ENCODE data around the gene POLR3B. TPM values are rescaled to one million over a fixed set of nuclear protein-coding genes. Genes with fewer than 3 reads are reported as not detected.
A peak's percentile ranks its signal among the peaks of the same experiment; 100 is the strongest.
"Not testable (repeated sequence)": the region's sequence is repeated elsewhere in the genome, so short reads cannot be mapped to it uniquely, and the experiment has no call there.

The POLR3B gene
- total RNA-seq, 1 experiment from 2014 or later = 13.3 TPM

DNA sequence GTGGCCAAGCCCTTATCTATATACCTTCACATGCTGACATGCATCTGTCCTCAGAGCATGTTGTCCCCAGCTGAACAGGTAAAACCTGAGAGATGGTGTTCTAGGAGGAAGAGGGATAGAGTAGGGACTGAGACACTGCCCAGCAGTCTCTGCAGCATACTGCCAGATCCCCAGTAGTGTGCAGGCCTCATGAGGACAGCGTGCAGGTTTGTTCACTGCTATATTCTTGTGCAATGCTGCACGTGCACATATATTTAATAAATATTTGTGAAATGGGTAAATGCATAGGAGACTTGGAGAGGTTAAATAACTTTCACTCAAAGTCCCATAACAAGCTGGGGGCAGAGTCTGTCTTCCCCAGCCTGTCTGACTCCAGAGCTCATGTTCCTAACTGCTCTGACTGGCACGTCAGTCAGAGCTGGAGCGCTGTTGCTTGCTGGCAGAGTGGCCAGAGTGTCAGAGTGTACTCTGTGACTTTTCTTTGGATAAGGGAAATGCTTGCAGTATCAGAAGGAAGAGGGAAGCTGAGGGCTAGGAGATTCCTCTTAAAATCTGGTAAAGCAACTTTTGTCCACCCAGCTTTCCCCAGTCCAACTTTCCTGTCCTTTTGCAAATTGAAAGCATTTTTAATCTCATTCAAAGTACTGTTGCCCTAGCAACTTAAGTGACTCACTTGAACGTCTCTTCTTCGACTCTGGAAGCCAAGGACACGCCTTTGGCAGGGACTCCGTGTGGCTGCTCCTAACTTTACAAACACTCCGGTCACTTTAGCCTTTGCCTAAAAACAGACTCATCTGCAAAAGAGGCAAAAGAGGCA lies 14.9 kb upstream of the POLR3B start:
- peak; percentile 68 for DNase-seq (ENCODE audit: low read depth)

DNA sequence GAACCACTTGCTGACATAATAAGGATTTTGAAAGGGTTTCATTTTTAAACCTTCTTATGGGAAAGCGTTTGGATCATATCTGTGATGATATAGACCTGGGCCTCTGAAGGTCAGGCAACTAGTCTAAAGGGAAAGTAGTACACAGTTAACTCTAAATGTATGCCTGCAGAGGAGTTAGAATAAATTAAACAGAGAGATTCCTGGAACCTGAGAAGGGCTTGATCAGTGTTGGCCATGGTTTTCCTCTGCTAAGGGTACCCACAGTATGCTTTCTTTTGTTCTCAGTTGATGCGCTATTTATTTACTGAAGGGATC lies 14.4 kb upstream of the POLR3B start:
- no peak for DNase-seq (ENCODE audit: low read depth)

DNA sequence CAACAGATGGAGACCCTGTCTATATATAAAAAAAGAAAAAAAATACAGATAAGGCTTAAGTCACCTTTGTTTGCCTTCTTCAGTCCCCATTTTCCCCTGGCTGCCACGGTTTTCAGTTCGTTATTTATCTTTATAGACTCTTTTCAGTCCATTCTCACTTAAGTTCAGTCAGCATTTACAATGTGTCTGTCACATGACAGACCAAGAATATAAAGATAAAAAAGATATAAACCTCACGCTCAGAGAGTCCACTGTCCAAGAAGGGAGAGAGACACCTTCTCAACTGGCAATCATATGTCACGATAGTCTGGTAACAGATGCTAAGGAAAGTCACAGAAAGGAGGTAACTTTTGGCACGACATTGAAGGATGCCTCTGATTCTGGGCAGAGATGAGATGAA lies 13.4 kb upstream of the POLR3B start:
- no peak for DNase-seq (ENCODE audit: low read depth)

DNA sequence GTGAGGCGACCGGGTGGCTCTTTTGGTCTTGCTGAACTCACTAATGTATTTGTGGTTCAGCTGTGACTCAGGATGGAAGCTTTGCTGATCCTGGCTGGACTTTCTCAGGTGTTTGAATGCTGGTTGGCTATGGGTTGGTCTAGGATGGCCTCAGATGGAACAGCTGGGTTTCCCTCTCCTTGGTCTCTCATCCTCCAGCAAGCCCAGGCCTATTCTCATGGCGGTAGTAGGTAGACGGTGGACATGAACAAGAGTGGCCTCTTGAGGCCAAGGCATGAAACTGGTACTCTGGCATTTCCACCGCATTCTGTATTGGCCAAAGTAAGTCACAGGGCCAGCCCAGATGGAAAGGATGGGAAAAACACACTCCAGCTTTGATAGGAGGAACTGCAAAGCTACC lies 11.8 kb upstream of the POLR3B start:
- DNase-seq (ENCODE audit: low read depth) = peak; percentile 66

DNA sequence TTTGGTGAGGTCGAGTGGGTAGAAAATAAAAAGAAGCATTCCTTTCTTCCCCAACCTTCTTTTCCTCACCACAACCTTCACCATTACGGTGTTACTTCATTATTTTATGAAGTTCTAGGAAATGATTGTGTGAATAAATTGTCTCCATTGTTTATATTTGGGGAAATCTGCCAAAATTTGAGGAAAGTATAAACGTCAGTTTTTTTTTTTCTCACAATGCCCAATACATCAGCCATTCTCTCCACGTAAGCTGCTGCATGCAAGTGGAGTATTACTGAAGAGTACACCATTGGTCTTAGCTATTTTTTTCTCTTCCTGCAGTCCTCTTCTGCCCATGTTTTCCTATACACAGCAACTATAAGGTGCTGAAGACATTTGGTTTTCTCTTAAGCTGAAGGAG lies 9.1 kb upstream of the POLR3B start:
- DNase-seq (ENCODE audit: low read depth) = no peak

DNA sequence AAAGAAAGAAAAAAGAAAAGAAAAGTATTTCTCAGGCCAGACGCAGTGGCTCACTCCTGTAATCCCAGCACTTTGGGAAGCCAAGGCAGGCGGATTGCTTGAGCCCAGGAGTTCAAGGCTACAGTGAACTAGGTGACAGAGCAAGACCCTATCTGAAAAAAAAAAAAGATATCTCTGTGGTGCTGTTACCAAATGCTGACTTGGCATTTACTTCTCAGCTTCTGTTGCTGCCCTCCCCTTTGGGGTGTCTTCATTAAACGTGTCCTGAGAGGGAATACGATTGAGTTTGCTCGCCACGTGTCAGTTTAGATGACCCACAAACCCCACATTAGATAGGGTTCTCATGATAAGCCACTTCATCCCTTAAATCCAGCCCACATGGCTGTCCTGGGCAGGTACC lies 4.4 kb upstream of the POLR3B start:
- no peak for DNase-seq (ENCODE audit: low read depth)

DNA sequence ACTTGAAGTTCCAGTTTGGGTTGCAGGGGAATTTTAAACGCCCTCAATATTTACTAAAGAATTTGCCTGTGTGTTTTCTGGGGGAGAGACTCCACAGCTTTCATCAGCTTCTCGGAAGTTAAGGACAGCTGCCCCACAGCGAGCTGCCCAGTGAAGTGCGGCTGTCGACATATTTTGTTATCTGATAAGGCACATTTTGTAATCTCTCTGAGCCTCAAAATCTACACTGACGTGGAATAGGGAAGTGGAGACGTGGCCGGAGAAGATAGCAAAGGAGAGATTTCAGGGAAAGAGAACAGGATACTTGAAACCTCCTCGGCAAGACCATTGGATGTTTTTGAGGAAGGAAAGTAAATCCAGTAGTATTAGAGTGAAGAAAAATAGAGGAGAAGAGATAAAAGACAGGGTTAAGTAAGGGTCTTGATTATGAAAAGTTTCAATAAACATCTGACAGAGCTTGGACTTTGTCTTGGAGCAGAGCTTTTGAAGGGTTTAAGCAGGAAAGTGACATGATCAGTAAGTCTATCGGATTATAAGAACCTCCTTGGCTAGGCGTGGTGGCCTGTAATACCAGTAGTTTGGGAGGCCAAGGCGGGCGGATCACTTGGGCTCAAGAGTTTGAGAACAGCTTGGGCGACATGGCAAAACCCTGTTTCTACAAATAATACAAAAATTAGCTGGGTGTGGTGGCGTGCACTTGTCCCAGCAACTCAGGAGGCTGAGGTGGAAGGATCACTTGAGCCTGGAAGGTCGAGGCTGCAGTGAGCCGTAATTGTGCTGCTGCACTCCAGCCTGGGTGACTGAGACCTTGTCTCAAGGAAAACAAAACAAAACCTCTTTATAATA lies 1.1 kb downstream of the POLR3B start:
- peak; percentile 70 for DNase-seq (ENCODE audit: low read depth)

DNA sequence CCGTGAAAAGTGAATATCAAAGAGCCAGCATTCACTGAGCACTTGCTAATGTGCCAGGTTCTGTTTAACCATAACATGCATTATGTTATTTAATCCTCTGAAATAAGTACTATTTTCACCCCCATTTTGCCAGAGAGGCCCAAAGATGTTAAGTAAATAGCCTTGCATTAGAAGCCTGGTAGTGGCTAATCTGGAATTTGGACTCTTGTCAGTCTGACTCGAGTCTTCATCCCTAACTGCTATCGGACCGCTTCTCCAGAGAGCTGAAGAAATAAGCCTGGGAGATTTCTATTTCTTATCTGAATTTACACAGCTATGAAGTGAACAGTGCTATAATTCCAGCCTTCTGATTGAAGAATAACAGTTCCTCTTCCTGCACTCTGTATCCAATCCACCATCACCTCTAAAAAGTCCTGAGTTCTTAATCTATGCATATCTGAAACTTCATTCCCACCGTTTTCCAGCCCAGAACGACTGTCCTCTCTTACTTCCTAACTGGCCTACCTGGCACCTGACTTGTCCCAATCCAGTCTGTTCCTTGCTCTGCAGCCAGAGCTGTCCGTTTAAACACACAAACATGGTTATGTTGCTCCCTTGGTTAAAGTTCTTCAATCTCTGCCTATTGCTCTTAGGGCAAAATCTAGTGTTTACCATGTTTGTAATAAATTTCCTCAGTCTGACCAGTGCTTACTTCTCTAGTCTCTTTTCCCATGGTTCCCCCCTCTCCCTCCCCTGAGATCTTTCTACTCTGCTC lies 2.3 kb downstream of the POLR3B start:
- DNase-seq (ENCODE audit: low read depth) = no peak

DNA sequence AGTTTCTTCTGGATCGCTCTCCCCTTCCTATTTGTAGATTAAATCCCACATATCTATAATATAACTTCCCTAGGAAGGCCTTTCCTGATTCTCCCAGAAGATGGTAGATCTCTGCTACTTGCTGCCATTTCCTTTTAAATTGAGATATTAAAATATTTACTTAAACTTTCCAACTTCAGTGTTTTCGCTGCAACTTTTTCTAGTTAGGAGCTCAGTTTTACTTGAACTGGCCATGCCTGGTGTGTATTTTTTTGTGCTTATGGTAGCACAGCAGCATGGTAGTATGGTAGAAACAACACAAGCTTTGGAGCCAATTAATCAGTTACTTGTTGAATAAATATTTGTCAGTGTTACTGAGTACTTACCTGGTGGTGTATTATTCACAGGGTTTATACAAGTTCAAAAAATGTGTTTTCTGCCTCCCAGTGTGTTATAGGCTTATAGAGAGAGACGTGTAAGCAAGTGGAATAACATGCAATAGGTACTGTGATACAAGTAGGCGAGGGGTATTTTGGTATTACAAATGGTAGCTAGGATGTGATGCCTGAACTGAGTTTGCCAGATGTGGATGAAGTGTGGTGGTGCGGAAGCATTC lies 2.9 kb downstream of the POLR3B start:
- DNase-seq (ENCODE audit: low read depth) = no peak

DNA sequence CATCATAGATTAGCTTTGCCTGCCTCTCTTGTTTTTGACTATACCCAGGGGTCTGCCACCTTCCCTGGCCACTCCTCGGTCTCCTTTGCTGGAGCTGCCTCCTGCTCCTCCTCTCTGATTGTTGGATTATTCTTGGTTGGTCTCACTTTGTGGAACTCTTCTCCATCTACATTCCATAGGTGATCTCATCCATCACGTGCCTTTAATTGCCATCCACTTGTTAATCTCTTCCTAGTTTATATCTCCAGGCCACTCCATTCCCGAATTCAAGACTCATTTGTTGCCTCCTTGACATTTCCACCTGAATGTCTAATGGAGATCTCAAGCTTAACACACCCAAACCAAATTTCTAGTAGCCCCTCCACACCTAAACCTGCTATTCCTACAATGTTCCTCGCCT lies 5.4 kb downstream of the POLR3B start:
- no peak for DNase-seq (ENCODE audit: low read depth)

DNA sequence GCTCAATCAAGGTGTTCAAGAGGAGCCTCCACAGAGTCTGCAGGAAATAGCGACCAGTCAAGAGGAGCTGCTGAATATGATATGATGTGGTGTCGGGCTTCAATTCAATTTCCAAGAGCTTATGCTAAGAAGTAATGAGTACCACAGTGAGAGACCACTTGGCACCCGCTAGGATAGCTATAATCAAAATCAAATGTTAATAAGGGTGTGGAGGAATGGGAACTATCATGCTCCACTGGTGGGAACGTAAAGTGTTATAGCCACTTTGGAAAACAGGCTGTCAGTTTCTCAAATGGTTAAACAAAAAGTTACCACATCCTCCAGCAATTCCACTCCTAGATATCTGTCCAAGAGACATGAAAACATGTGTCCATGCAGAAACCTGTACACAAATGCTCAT lies 6.7 kb downstream of the POLR3B start:
- no peak for DNase-seq (ENCODE audit: low read depth)

DNA sequence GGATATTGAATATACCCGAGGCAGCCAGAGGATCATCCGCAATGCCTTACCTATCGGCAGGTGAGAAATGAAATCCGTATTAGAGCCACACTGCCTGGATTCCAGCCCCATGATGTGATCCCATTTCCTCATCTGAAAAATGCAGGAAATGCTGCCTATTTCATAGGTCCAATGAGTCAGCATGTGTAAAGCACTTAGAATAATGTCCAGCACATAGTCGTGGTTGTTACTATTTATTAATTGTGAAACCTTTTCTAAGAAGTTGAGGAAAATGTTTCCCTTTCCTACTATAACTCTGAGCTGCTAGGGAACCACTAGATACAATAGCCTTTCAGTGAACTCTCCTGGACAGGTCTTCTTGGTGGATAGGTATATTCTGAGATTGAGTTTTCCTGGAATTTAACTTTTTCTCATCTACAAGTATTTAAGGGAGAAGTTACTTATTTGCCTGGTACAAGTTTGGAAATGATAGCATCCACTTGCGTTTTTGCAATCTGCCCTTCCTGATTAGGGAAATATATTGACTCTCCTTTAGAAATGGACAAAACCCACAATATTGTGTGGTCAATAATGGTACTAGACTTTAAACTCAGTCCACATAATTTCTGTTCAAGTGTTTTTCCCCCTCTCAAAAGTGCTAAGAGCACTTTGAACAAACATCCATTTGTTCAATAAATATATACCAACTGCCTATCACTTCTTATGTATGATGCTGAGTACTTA lies 12.2 kb downstream of the POLR3B start:
- DNase-seq (ENCODE audit: low read depth) = peak; percentile 65

DNA sequence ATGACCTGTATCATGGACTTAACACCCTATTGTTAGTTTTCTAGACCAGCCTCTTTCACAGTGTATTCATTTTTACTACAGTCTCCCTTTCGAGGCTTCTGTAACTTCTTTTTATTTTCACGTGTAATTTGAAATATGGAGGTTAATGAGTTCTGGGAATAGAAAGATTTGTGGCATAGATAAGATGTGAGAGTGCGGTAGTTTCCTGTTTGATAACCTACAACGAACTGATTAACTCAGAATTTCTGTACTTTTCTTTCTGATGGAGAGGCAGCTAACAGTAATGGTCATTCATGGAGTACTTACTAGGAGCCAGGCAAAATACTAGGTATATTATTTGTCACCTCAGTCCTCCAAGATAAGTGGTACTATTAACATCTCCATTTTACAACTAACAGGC lies 21.2 kb downstream of the POLR3B start:
- no peak for DNase-seq (ENCODE audit: low read depth)

DNA sequence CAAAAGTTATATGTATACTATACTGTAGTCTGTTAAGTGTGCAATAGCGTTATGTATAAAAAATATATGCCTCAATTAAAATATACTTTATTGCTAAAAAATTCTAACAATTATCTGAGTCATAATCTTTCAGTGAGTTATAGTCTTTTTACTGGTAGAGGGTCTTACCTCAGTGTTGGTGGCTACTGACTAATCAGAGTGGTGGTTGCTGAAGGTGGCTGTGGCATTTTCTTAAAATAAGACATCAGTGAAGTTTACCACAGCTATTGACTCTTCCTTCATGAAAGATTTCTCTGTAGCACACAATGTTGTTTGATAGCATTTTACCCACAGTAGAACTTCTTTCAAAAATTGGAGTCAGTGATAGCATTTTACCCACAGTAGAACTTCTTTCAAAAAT lies 23.4 kb downstream of the POLR3B start:
- no peak for DNase-seq (ENCODE audit: low read depth)

DNA sequence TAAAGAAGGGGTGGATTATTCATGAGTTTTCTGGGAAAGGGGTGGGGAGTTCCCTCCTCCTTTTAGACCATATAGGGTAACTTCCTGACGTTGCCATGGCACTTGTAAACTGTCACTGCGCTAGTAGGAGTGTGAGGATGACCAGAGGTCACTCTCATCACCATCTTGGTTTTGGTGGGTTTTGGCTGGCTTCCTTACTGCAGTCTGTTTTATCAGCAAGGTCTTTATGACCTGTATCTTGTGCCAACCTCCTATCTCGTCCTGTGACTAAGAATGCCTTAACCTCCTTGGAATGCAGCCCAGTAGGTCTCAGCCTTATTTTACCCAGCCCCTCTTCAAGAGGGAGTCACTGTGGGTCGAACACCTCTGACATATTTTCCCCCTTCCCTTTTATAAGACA lies 24.3 kb downstream of the POLR3B start:
- not testable (repeated sequence) for DNase-seq (ENCODE audit: low read depth)

DNA sequence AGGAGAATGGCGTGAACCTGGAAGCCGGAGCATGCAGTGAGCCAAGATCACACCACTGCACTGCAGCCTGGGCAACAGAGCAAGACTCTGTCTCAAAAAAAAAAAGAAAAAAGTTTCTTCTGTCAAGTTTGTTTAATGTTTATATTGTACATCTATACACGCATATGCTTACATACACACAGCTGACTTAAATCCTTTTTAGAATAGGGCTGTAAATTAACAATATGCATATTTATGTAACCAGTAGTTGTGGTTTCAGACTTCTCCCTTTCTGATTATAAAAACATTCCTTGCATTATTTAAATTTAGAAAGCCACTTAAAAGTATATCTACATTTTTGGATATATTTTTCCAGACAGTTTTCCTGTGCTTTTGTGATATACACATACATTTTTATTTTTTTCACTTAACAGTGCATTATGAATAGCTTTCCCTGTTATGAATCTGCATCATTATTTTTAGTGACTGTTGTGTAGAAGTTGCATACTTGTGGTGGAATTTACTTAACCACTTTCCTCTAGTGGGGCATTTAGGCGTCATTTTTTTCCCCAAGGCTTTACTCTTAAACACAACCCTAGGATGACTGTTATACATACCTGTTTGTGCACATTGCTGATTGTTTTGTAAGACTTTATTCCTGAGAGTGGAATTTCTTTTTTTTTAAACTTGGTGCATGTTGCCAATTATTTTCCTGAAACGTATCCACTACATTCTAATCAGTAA lies 29.4 kb downstream of the POLR3B start:
- peak; percentile 52 for DNase-seq (ENCODE audit: low read depth)

DNA sequence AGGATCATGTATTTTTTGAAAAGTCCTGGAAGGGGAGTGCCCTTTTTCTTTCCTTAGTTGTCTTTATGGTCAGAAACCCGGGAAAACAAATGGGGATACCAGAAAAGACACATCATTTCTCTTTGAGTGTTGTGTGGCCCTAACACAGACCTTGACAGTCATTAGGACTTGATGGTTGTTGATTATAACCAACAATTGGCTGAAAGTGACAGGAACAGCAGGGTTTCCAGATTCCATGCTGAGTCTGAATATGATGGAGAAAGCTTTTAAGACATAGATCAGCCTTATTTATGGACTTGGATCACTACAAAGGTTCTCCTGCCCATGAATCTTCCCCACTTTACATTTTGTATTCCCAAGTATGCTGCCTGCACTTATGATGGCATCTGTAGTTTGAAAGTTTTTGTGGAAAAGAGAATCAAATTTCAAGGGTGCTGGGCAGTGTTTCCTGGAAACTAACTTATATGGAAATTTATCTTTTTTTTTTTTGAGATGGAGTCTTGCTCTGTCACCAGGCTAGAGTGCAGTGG lies 30.4 kb downstream of the POLR3B start:
- DNase-seq (ENCODE audit: low read depth) = no peak

DNA sequence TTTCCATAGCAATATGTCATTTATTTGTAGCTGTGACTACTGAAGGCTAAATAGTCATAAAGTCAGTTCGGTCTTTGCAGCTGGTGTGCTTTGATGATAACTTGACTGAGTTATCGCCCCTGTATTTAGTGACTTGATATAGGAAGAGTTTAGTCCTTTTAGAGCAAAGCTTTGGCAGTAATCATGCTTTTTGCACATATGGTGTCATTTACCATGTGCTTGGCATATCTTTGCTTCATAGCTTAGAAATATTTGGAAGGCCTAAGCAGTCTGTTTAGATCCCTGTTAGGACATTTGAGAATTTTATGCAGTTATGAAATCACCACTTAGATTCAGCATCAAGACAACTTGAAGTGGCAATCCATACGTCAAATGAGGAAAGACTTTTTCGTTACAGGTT lies 31.6 kb downstream of the POLR3B start:
- DNase-seq (ENCODE audit: low read depth) = no peak

DNA sequence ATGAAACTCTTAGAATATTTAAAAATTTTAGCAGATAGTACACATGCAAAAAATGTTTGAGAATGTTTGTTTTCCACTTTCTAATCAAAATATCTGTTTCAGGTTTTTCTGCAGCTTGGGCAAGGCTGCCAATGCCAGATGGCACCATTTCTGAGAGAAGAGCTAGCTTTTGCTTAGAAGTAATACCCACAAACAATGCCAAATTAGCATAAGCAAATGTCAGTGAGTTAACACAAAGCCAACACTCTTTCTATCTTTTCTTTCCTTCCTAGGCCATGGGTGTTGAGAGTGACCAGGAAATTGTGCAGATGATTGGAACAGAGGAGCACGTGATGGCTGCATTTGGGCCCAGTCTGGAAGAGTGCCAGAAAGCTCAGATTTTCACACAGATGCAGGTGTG lies 35.2 kb downstream of the POLR3B start:
- DNase-seq (ENCODE audit: low read depth) = no peak

DNA sequence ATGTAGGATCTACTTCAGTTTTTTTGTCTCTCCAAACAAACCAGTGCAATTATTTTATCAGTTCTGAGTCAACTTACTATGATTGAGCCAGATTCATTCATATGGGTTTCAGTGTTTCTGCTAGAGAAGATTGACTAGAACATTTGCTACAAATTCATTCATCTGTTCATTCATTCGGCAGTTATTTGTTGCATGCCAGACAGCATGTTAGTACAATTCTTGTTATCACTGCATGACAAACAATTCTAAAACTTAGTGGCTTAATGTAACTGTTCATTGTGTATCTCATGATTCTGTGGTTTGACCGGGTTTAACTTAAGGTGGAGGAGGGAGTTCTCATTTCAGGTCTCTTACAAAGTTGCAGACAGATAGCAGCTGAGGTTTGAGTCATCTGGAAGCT lies 52.3 kb downstream of the POLR3B start:
- peak; percentile 58 for DNase-seq (ENCODE audit: low read depth)

All from LHCN-M2 (cell line).